Cardiac muscle cell (in vitro differentiated cells and primary cell): Measurements from ENCODE around the gene DENND2D. TPM values are rescaled to one million over a fixed set of nuclear protein-coding genes. Genes with fewer than 3 reads are reported as not detected.

Experiments
- DNase-seq, 2 donors: peaks; one replicate each; pipeline versions ENCODE4 v3.0.0 to v3.0.0-alpha.2; 2010 to 2017; ENCODE audit warnings: low read depth in 1 of 2, low spot score in 1 of 2
- H3K27ac ChIP-seq: fragments of 200-600 bp; sonication (generic); 2 replicates; pipeline ENCODE4 v1.5.1; 2016
- H3K27me3 ChIP-seq: fragments of 200-600 bp; sonication (generic); 2 replicates; pipeline ENCODE4 v1.6.0; 2016; ENCODE audit warnings: control low read depth
- H3K36me3 ChIP-seq: fragments of 200-600 bp; sonication (generic); 2 replicates; pipeline ENCODE4 v1.5.1; 2016; ENCODE audit warnings: control low read depth
- H3K4me1 ChIP-seq: fragments of 200-600 bp; sonication (generic); 2 replicates; pipeline ENCODE4 v1.8.1; 2017; ENCODE audit warnings: low read depth, mild to moderate bottlenecking, mixed run types
- H3K4me3 ChIP-seq: fragments of 200-600 bp; sonication (generic); 2 replicates; pipeline ENCODE4 v1.5.1; 2016; ENCODE audit warnings: mild to moderate bottlenecking
- H3K9me3 ChIP-seq: fragments of 200-600 bp; sonication (generic); 2 replicates; pipeline ENCODE4 v1.5.1; 2017; ENCODE audit warnings: low read depth, mild to moderate bottlenecking, control low read depth
- CTCF ChIP-seq: IDR thresholded peaks from 2 replicates; pipeline ENCODE4 v1.5.1; 2012; ENCODE audit warnings: low read depth, mild to moderate bottlenecking, low read length
- polyA plus RNA-seq: library from polyadenylated mRNA; unstranded; fragments of >200 nt; fragmentation: Nextera tagmentation; extraction: Ambion mirVana; gene quantifications from 2 replicates; pipeline ENCODE4 v1.2.1, GENCODE V29; 2016
- total RNA-seq: library from RNA; depleted of rRNA; stranded (reverse); fragments of >200 nt; gene quantifications from 2 replicates; pipeline ENCODE4 v1.2.3, GENCODE V29; 2016

Gene DENND2D
- total and polyA plus RNA-seq, 2 experiments from 2014 or later: 0.37 to 1.1 TPM

- no peak for TF ChIP-seq CTCF
- no peak for DNase-seq
- H3K36me3 ChIP-seq: no peaks in the 10 kb centered on the region
Observed at GRCh38 chr1:111238056-111238795, 37.8 kb upstream of the DENND2D start.

GRCh38 chr1:111236806-111237205 is 36.4 kb upstream of the DENND2D start:
- DNase-seq: no peak
- Histone ChIP-seq H3K27ac (no peak overlapping the region), H3K9me3 (no peaks in the 10 kb centered on the region), H3K4me1 (peaks cover 9% of the 10 kb centered on the region), H3K27me3 (no peaks in the 10 kb centered on the region), H3K36me3 (no peaks in the 10 kb centered on the region), H3K4me3 (no peak overlapping the region)
- no peak for TF ChIP-seq CTCF

More at GRCh38 chr1:111238056-111238795, 37.8 kb upstream of the DENND2D start:
- no peak overlapping the region for H3K27ac ChIP-seq
- H3K4me3 ChIP-seq: no peak overlapping the region
- no peaks in the 10 kb centered on the region for H3K9me3 ChIP-seq
- peaks cover 9% of the 10 kb centered on the region for H3K4me1 ChIP-seq
- H3K27me3 ChIP-seq: no peaks in the 10 kb centered on the region

- H3K27me3 ChIP-seq: no peaks in the 10 kb centered on the region
- H3K4me1 ChIP-seq: peaks cover 9% of the 10 kb centered on the region
- DNase-seq: peak in 1 of 2 donors; percentile 41
- no peak overlapping the region for H3K27ac ChIP-seq
- H3K9me3 ChIP-seq: no peaks in the 10 kb centered on the region
- H3K4me3 ChIP-seq: no peak overlapping the region
- H3K36me3 ChIP-seq: no peaks in the 10 kb centered on the region
- no peak for TF ChIP-seq CTCF
Observed at GRCh38 chr1:111236379-111236778, 35.9 kb upstream of the DENND2D start.

GRCh38 chr1:111234866-111235265 is 34.4 kb upstream of the DENND2D start:
- TF ChIP-seq CTCF: no peak
- H3K4me1 ChIP-seq: peaks cover 9% of the 10 kb centered on the region
- no peak overlapping the region for H3K4me3 ChIP-seq
- H3K27me3 ChIP-seq: no peaks in the 10 kb centered on the region
- H3K27ac ChIP-seq: no peak overlapping the region
- H3K36me3 ChIP-seq: no peaks in the 10 kb centered on the region
- no peaks in the 10 kb centered on the region for H3K9me3 ChIP-seq
- DNase-seq: no peak

- no peaks in the 10 kb centered on the region for H3K36me3 ChIP-seq
- H3K4me1 ChIP-seq: peaks cover 9% of the 10 kb centered on the region
- no peak overlapping the region for H3K27ac ChIP-seq
- H3K9me3 ChIP-seq: no peaks in the 10 kb centered on the region
- H3K27me3 ChIP-seq: no peaks in the 10 kb centered on the region
- no peak for TF ChIP-seq CTCF
- DNase-seq: no peak
- H3K4me3 ChIP-seq: no peak overlapping the region
Observed at GRCh38 chr1:111234258-111234657, 33.8 kb upstream of the DENND2D start.
